SK-N-SH (cell line): Measurements from ENCODE around the gene SPTLC2. TPM values are rescaled to one million over a fixed set of nuclear protein-coding genes. Genes with fewer than 3 reads are reported as not detected.

Source experiments
- CTCF ChIA-PET: fragments of 300-600, 350-600 bp; formaldehyde crosslinking; extraction: SDS; loops from one replicate; lab custom pipeline; 2021; lab: Yijun Ruan, JAX
- POLR2A ChIA-PET: fragments of 350-600 bp; sonication (Branson Sonifier 250); formaldehyde crosslinking; extraction: SDS; loops from one replicate; lab custom pipeline; 2020; ENCODE audit warnings: antibody characterized with exemption, inconsistent platforms; lab: Yijun Ruan, JAX
- DNase-seq: peaks from one replicate; pipeline ENCODE4 v3.0.0; 2012
- H2AFZ ChIP-seq: fragments of 200-600 bp; sonication (generic); 2 replicates; pipeline ENCODE4 v1.8.1; 2016; ENCODE audit warnings: antibody characterized with exemption, mild to moderate bottlenecking, low read depth
- H3F3A ChIP-seq: fragments of 200-600 bp; sonication (generic); replicated peaks from 2 replicates; pipeline ENCODE3; 2016; ENCODE audit warnings: antibody characterized with exemption, mild to moderate bottlenecking; ENCODE audit not compliant: insufficient read depth
- H3K27ac ChIP-seq, 2 experiments: fragments of 200-500 bp in 1 of 2; fragments of 200-600 bp in 1 of 2; sonication (Bioruptor generic) in 1 of 2; sonication (generic), shearing (Covaris generic) in 1 of 2; 2 replicates each; pipeline versions ENCODE4 v1.5.1 to v1.6.1; 2014 to 2016; ENCODE audit warnings: low read depth in 2 of 2, inconsistent platforms in 1 of 2, low read length in 1 of 2, mild to moderate bottlenecking in 1 of 2, mixed read lengths in 1 of 2
- H3K27me3 ChIP-seq: fragments of 200-600 bp; sonication (generic), shearing (Covaris generic); 2 replicates; pipeline ENCODE4 v1.6.1; 2016; ENCODE audit warnings: mixed run types; ENCODE audit not compliant: insufficient read depth
- H3K36me3 ChIP-seq, 2 experiments: fragments of 200-500 bp in 1 of 2; fragments of 200-600 bp in 1 of 2; sonication (Bioruptor generic) in 1 of 2; sonication (generic) in 1 of 2; replicated peaks in 1 of 2; 2 replicates each; pipeline versions ENCODE3 to v1.5.1; 2014 to 2016; ENCODE audit warnings: low read length in 1 of 2, mild to moderate bottlenecking in 1 of 2; ENCODE audit not compliant: insufficient read depth in 2 of 2, control insufficient read depth in 1 of 2
- H3K4me1 ChIP-seq, 2 experiments: fragments of 200-500 bp in 1 of 2; fragments of 200-600 bp in 1 of 2; sonication (Bioruptor generic) in 1 of 2; sonication (generic), shearing (Covaris generic) in 1 of 2; 2 replicates each; pipeline versions ENCODE4 v1.5.1 to v1.6.1; 2014 to 2016; ENCODE audit warnings: low read depth in 1 of 2, low read length in 1 of 2, mixed run types in 1 of 2; ENCODE audit not compliant: insufficient read depth in 2 of 2, control insufficient read depth in 1 of 2
- H3K4me2 ChIP-seq: fragments of 200-600 bp; sonication (generic), shearing (Covaris generic); 2 replicates; pipeline ENCODE4 v1.6.1; 2017; ENCODE audit warnings: mixed run types
- H3K4me3 ChIP-seq, 2 experiments: fragments of 200-500 bp in 1 of 2; fragments of 200-600 bp in 1 of 2; sonication (Bioruptor generic) in 1 of 2; sonication (generic), shearing (Covaris generic) in 1 of 2; 2 replicates each; pipeline versions ENCODE4 v1.5.1 to v1.8.1; 2014 to 2016; ENCODE audit warnings: low read depth in 2 of 2, inconsistent platforms in 1 of 2, low read length in 1 of 2, mild to moderate bottlenecking in 1 of 2, mixed read lengths in 1 of 2, moderate library complexity in 1 of 2
- H3K79me2 ChIP-seq: fragments of 200-600 bp; sonication (generic); 2 replicates; pipeline ENCODE4 v1.8.1; 2017; ENCODE audit warnings: mild to moderate bottlenecking; ENCODE audit not compliant: insufficient read depth
- H3K9ac ChIP-seq: fragments of 200-600 bp; sonication (generic); 2 replicates; pipeline ENCODE4 v1.6.1; 2017; ENCODE audit warnings: mixed run types
- H3K9me2 ChIP-seq: fragments of 200-600 bp; sonication (generic); 2 replicates; pipeline ENCODE4 v1.6.1; 2017; ENCODE audit warnings: mixed run types
- H3K9me3 ChIP-seq: fragments of 200-600 bp; sonication (generic); 2 replicates; pipeline ENCODE4 v1.6.1; 2017; ENCODE audit warnings: mixed run types, mild to moderate bottlenecking, moderate library complexity
- H4K20me1 ChIP-seq: fragments of 200-600 bp; sonication (generic); 2 replicates; pipeline ENCODE4 v1.6.1; 2017; ENCODE audit warnings: mild to moderate bottlenecking, mixed run types; ENCODE audit not compliant: insufficient read depth
- ELF1 ChIP-seq: IDR thresholded peaks from 2 replicates; pipeline ENCODE4 v1.4.0; 2012
- EZH2phosphoT487 ChIP-seq: fragments of 200-600 bp; sonication (generic); IDR thresholded peaks from 2 replicates; pipeline ENCODE4 v1.6.1; 2017; ENCODE audit warnings: low read depth, mixed run types, mild to moderate bottlenecking, antibody characterized with exemption, moderate library complexity, borderline replicate concordance
- FOSL2 ChIP-seq: IDR thresholded peaks from 2 replicates; pipeline ENCODE4 v1.4.0; 2012; ENCODE audit warnings: low read depth, mild to moderate bottlenecking, moderate library complexity, borderline replicate concordance
- FOXJ3 ChIP-seq: sonication (generic); formaldehyde crosslinking; IDR thresholded peaks from 2 replicates; pipeline ENCODE4 v1.5.1; 2020; ENCODE audit warnings: mild to moderate bottlenecking, missing genetic modification reagents
- IRF3 ChIP-seq: fragments of 150-350 bp; IDR thresholded peaks from 2 replicates; pipeline ENCODE4 v1.6.1; 2016; ENCODE audit warnings: mild to moderate bottlenecking, low read depth, low read length
- MAX ChIP-seq: IDR thresholded peaks from 2 replicates; pipeline ENCODE4 v1.4.0; 2012; ENCODE audit warnings: low read depth
- PBX3 ChIP-seq: IDR thresholded peaks from 2 replicates; pipeline ENCODE4; 2012
- RAD21 ChIP-seq: IDR thresholded peaks from 2 replicates; pipeline ENCODE4 v1.6.1; 2012; ENCODE audit warnings: mild to moderate bottlenecking, low read length
- RCOR1 ChIP-seq: fragments of 150-350 bp; IDR thresholded peaks from 2 replicates; pipeline ENCODE4 v1.6.1; 2017; ENCODE audit warnings: antibody characterized with exemption, low read length
- RXRA ChIP-seq: IDR thresholded peaks from 2 replicates; pipeline ENCODE4 v1.4.0; 2012; ENCODE audit warnings: low read depth, mild to moderate bottlenecking, borderline replicate concordance
- SIN3A ChIP-seq: IDR thresholded peaks from 2 replicates; pipeline ENCODE4 v1.6.1; 2012; ENCODE audit warnings: low read depth, mild to moderate bottlenecking, low read length, moderate library complexity, borderline replicate concordance
- SMC3 ChIP-seq: IDR thresholded peaks from 2 replicates; pipeline ENCODE4 v1.6.1; 2012; ENCODE audit warnings: low read depth, low read length, improper control_type of control experiment
- TAF1 ChIP-seq: IDR thresholded peaks from 2 replicates; pipeline ENCODE4 v1.6.1; 2012; ENCODE audit warnings: low read depth, mild to moderate bottlenecking, low read length, moderate library complexity, borderline replicate concordance
- TCF12 ChIP-seq: IDR thresholded peaks from 2 replicates; pipeline ENCODE4 v1.4.0; 2012
- USF1 ChIP-seq: IDR thresholded peaks from 2 replicates; pipeline ENCODE4 v1.4.0; 2012; ENCODE audit warnings: low read depth, borderline replicate concordance
- ZBTB33 ChIP-seq: IDR thresholded peaks from 2 replicates; pipeline ENCODE4 v1.4.0; 2012; ENCODE audit warnings: low read depth, borderline replicate concordance
- WGBS: methylation state at CpG from one replicate; pipeline ENCODE4 v1.1.6; 2017; ENCODE audit warnings: low lambda C conversion rate; 5-methylcytosine and 5-hydroxymethylcytosine counted together
- polyA plus RNA-seq, 3 experiments: library from polyadenylated mRNA; depleted of rRNA; stranded (reverse); fragments of >200 nt; gene quantifications; 2 replicates each; pipeline ENCODE4 v1.2.3, GENCODE V29; 2012

The SPTLC2 gene
- polyA plus RNA-seq, 1 of the 3 experiments (the other 2 are of a cell fraction): 10.2 TPM

GRCh38 chr14:77520555-77520954, 95.9 kb downstream of the SPTLC2 start:
- peaks cover 29 to 38% of the 10 kb centered on the region in 2 experiments for H3K36me3 ChIP-seq
- H3K27ac ChIP-seq: no peak overlapping the region
- no peak overlapping the region for H3K9ac ChIP-seq
- no peaks in the 10 kb centered on the region for H3F3A ChIP-seq
- WGBS: 93% methylated on average over 4 of the region's 4 CpGs
- DNase-seq: peak; percentile 17
- peaks cover 24% of the 10 kb centered on the region for H3K79me2 ChIP-seq
- no peak overlapping the region for H2AFZ ChIP-seq
- no peaks in the 10 kb centered on the region for H3K27me3 ChIP-seq
- H4K20me1 ChIP-seq: no peaks in the 10 kb centered on the region
- no peak overlapping the region for H3K4me2 ChIP-seq
- ChIA-PET CTCF (interaction anchor here (1.0 to 1.5 kb wide), 3 partner anchors 10 to 205 kb away, joined by 3 to 4 read pairs (median 3); no protein-coding TSS in a partner anchor), POLR2A (no interaction called here)
- no peak overlapping the region for H3K4me3 ChIP-seq
- no peaks in the 10 kb centered on the region for H3K9me3 ChIP-seq
- no peaks in the 10 kb centered on the region for H3K9me2 ChIP-seq
- TF ChIP-seq USF1 (no peak), TCF12 (no peak), ELF1 (no peak), PBX3 (no peak), ZBTB33 (no peak), FOXJ3 (no peak), FOSL2 (no peak), SIN3A (no peak), EZH2phosphoT487 (no peak), IRF3 (no peak), RCOR1 (no peak), MAX (no peak), RXRA (no peak), RAD21 (no peak), SMC3 (no peak), TAF1 (no peak)
- TF ChIP-seq, all 33 proteins: peak for 0
- H3K4me1 ChIP-seq: peaks cover 0 to 3% of the 10 kb centered on the region in 2 experiments; a peak in 1 of 4 replicates
